Activated T-cell treated with anti-CD3 and anti-CD28 coated beads for 48 hours (primary cell): ENCODE data around the gene LZTS3.
"Not testable (repeated sequence)": the region's sequence is repeated elsewhere in the genome, so short reads cannot be mapped to it uniquely, and the experiment has no call there.

ENCODE experiments used
- DNase-seq: peaks from one replicate; pipeline ENCODE4 v3.0.0-alpha.2; 2020; ENCODE audit warnings: low read depth

Gene LZTS3

DNA sequence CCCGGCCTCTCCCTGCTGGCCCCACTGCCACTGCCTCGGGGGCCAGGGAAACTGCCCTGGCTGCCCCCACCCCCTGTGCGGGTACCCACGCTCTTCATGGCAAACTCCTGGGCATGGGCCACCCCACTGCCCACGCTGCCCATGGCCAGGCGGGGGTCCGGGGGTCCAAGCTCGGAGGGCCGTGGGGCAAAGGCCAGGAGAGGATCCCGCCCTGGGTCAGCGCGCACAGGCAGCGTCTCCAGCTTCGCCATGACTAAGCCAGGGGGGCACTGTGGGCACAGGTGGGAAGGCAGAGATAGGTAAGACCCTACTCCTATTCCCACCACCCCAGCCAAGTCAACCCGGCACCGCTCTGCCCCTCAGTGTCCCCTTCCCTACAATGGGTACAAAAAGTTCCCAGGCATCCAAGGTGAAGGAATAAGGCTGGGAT, 6.4 kb downstream of the LZTS3 start:
- no peak for DNase-seq

DNA sequence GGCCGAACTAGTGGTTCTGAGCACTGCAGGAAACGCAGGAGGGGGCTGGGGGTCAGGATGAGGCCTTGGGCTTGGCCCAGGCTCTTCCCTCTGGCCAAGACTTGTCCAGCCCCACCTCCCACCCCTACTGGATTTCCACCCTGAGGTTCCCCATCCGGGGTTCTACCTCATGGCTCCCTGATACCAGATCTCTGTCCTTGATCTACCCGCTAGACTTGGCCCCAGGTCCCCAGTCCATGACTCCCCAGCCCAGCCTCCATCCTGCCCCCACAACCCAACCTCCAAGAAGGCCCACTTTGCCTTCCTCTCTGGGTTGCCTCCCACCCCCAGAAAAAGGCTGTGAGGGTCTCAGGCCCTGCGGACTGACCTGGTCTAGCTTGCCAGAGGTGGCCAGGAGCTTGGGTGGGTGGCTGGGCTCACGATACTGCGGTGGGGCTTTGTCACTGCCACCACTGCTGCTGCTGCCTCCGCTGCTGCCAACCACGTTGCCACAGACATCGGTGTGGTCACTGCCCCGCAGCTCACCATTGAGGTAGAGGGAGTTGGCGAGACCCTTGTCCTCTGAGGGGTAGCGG, 6.9 kb downstream of the LZTS3 start:
- no peak for DNase-seq

DNA sequence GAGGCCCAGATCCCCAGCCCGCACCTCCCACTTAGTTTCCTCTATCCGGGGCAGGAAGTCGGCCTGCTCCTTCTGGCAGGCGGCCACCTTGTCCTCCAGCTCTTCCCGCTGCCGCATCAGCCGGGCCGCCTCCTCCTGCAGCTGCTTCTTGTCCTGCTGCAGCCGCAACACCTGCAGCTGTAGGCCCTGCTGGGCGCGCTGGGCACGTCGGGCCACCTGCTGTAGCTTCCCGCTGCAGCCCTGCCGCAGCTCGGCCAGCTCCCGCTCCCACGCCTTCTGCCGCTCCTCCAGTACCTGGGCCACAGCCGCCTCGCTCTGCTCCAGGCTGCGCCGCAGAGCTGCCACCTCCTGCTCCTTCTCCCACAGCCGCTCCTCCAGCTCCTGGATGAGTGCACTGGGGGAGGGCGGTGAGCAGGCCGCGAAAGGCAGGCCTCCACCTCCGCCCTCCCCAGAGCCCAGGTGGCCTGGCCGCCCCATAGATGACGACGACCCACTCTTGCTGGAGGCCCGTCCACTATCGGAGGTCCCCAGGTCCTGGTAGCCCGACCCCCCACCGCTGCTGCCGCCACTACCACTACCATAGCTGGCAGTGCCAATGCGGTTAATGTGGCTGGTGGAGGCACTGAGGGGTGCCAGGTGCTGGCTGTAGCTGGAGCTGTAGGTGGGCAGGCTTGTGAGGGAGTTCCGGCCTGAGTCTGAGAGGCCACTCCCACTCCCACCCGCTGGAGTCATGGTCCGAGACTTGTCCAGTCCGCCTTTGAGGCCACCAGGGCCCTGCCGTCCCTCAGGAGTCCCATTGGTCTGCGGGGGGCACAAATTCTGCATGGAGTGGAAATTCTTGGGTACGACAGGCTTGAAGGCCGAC, 7.6 kb downstream of the LZTS3 start:
- no peak for DNase-seq

DNA sequence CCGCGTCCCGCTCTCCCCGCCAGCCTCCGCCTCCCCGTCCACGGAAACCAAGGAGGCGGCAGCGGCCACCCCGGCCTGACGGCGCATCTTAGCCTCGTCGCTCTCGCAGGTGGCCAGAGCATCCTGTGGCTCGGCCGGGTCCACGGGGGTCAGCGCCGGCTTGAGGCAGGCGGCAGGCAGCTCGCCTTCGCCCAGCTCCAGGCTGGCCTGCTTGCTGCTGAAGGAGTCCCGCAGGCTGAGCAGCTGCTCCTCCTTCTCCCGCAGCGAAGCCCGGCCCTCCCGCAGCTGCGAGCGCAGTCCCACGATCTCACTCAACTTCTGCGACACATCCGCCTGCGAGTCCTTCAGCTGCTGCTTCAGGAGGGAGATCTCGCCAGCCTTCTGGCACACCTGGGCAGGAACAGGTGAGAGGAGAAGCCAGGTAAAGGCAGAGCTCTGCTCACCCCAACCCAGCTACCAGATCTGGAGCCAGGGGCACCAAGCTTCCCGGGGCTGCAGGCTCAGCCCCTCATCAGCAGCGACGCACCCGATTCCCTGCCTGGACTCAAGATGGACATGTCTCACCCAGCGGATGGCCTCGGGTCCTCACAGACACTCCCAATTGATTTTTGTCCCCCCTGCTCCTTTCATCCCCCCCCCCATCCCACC, 8.5 kb downstream of the LZTS3 start:
- DNase-seq, result no peak

DNA sequence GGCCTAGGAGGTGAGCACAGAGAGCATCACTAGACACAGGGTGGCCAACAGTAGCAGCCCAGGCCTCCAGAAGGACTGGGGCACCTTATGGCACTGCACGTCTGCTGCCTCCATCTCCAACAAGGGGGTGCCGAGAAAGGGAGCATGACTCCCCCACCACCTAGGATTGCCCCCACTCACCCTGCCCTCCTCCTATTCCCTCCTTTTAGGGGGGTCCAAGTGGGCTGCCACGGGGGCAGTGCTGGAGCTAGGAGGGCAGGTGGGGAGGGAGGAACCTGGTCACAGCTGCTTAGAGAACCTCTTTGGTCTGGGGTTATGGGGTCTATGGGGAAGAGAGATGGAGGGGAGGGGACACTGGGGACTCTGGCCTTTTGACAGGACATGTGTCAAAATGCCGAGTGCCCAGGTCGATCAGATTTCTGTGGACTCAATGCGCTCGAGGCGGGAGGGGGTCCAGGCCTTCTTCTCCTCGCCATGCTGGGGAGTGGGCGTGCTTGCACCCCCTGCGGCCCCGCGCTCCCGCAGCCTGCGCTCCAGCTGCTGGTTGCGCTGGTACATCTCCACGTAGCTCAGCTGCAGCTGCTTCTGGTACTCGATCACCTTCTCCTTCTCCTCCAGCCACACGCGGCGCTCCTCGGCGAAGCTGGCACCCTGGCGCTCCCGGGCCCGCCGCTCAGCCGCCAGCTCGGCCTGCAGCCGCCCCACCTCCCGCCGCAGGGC, 9.1 kb downstream of the LZTS3 start:
- no peak for DNase-seq

DNA sequence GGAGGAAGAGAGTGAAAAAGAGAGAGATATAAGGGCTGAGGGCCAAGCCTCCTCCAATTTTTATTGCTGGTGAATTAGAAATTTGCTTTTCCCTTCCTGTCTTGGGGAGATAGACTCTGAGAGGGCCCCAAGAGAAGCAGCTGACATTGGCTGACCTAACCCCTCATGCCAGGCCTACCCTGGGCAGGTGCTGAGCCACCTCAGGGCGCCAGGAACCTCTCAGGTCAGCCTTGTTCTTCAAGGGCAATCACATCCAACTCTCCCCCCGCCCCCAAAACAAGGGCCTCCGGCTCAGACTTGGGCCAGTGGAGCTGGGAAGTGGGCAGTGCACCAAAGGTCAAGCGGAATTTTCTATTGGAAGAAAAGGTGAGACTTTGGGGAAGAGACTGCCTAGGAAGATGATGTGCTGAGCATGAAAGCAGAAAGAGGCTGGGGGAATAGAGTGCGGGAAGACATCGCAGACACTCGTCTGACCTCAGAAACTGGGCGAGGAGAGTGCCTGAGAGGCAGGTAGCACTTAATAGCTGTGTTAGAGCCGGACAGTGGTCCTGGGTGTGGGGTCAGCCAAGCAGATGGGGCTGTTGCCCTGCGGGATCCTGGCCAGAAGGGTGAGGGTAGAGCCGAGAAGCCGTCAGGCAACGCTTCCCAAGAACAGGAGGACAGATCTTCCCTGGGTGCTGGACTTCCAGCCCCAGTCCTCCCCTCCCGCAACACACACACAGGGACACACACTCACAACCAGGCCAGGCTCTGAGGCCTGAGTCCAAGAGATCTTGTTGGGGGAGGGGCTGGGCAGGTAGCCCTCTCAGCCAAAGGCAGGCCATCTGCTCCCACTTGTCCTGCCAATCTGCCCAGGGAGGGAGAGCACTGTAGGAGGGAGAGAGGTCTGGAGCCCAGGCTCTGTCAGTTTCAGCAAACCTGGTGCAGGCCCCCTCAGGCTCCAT, 10.0 kb downstream of the LZTS3 start:
- no peak for DNase-seq

DNA sequence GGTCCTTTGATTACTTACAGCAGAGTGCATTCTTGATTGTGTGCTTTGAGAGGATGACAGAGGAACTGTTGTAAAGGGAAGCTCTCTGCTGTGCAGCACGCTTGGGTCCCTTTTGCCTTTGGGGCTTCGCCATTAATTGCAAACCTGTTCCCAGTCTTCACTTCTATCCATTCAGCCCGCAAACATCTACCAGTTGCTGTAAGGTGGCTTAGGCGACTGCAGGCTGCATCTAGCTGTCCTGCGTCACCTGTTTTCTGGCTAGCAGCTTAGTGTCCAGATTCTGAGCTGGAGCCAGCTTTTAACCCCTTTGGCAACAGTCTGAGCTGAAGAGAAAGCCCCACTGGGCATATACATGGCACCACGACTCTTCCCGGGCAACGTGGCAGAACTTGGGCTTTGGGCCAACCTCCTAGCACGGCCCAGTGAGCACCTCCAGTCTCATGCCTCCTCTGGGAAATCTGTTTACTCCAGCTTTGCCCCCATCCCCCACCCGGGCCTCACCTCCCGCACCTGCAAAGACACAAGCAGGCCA, 11.2 kb downstream of the LZTS3 start:
- DNase-seq, result no peak

DNA sequence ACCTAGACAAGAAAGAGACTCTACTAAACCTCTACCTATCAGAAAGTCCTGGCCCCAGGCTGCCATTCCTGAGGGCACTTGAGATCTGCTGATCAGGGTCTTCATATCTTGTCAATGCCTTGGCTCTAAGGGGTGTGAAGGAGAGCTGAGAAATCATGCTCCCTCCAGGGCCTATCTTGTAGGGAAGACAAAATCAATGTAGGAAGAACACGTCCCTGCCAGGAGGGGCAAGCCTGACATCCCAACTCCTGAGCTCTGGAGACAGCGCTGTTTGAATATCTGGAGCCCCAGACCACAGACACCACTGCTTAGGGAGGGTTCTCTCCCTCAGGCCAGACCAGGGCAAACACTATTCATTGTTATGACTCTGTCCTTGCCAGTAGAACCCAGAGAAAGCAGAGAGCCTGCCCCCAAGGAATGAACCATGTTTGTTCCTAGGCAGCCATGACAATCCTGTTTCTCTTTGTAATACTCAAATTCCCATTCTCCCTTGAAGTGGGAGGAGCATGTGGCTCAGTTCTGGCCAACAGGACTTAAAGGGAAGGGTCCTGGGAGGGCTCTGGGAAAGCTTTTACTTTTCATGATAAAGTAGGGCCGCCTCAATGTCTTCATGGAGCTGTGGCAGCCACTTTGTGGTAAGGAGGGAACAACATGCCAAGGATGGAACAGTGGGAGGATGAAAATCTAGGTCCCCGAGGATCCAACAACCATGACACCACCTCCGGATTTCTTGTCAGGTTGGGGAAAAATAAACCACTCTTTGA, 11.9 kb downstream of the LZTS3 start:
- no peak for DNase-seq

DNA sequence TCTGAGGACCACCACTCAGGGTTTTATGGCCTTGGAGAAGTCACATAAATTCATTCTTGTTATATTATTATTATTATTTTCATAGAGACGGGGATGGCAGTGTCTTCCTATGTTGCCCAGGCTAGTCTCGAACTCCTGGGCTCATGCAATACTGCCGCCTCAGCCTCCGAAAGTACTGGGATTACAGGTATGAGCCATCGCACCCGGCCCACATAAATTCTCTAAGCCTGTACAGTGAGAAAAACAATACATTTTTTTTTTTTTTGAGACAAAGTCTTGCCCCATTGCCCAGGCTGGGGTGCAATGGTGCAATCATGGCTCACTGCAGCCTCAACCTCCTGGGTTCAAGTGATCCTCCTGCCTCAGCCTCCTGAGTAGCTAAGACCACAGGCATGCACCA, 12.9 kb downstream of the LZTS3 start:
- DNase-seq, result no peak

DNA sequence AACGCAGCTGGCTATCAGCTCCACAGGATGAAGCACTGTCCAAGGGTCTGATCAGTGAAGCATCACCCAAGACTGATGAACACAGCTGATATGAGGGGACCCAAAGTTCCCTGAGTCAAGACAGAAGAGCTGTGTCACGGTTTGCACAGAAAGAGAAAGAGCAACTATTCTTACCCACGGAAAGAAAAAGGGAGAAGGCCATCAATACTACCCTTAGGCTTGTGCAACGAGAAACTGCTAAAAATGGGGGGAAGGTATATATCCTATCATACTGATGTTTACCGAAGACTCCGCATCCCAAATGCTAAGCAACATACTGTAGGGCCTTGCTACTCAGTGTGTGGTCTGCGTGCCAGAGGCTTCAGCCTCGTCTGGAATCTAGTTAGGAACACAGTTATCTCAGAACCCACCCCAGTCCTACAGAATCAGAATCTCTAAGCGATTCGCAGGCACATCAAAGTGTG, 14.3 kb downstream of the LZTS3 start:
- no peak for DNase-seq

DNA sequence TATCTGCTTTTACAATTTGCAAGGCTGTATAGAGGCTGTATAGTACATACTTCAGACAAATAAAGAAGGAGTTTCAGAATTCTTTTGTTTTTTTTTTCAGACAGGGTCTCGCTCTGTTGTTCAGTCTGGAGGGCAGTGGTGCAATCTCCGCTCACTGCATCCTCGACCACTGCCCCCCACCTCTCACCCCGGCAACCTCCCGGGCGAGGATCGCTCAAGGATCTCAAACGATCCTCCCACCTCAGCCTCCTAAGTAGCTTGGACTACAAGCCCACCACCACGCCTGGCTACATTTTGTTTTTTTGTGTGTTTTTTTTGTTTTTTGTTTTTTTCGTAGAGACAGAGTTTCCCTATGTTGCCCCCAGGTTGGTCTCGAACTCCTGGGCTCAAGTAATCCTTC, 15.5 kb downstream of the LZTS3 start:
- no peak for DNase-seq

DNA sequence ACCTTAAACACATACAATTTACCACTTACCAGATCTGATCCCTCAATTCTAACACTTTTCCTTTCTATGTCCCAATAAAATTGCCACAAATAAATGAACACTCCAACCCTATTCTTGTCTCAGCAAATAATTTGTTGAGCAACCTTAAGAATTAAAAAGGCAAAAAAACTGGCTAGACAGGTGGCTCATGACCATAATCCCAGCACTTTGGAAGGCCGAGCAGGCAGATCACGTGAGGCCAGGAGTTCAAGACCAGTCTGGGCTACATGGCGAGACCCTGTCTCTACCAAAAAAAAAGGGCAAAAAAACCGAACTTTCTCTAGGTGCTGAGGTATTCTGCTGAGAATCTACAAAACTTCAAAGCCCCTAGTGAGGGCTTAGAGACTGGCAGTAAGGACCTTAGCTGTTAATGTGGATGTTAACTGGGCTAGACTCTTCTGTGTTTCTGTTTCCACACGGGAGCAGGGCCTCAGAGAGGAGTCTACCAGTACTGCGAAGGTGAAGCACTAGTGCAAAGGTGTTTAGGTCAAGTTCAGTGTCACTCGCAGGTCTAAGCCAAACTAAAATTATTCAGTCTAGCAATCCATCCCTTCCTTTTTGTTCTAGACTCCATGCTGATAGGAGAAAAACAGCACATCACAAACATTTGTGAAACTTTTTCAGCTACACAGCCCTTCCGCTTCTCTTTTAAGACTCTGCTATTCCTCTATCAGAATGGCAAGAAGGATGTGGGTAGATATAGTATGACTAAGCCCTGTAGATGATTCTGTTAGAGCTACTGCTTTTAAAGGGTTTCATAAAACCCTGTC, 16.3 kb downstream of the LZTS3 start:
- no peak for DNase-seq

DNA sequence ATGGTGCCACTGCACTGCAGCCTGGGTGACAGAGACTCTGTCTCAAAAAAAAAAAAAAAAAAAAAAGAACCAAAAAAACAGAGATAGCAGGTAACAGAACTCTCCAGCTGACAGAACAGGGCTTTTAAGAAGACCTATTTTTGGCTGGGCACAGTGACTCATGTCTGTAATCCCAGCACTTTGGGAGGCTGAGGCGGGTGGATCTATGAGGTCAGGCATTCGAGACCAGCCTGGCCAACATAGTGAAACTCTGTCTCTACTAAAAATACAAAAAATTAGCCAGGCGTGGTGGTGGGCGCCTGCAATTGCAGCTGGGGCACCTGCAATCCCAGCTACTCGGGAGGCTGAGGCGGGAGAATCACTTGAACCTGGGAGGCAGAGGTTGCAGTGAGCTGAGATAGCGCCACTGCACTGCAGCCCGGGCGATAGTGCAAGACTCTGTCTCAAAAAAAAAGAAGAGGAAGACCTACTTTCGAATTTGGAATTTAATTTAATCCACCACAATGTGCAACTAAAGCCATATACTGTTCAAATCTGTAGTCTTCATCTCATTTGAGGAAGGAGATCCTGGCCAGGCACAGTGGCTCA, 21.2 kb downstream of the LZTS3 start:
- DNase-seq, result not testable (repeated sequence)

DNA sequence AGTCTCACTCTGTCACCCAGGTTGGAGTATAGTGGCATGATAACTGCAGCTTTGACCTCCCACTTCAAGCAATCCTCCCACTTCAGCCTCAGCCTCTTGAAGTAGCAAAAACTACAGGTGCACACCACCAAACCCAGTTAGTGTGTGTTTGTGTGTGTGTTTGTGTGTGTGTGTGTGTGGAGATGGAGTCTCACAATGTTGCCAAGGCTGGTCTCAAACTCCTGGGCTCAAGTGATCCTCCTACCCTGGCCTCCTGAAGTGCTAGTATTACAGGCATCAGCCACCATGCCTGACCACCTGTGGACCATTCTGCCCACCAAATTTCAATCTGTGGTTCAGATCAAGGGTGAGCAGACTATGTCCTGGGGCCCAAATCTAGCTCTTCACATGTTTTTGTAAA, 22.4 kb downstream of the LZTS3 start:
- DNase-seq, result no peak

DNA sequence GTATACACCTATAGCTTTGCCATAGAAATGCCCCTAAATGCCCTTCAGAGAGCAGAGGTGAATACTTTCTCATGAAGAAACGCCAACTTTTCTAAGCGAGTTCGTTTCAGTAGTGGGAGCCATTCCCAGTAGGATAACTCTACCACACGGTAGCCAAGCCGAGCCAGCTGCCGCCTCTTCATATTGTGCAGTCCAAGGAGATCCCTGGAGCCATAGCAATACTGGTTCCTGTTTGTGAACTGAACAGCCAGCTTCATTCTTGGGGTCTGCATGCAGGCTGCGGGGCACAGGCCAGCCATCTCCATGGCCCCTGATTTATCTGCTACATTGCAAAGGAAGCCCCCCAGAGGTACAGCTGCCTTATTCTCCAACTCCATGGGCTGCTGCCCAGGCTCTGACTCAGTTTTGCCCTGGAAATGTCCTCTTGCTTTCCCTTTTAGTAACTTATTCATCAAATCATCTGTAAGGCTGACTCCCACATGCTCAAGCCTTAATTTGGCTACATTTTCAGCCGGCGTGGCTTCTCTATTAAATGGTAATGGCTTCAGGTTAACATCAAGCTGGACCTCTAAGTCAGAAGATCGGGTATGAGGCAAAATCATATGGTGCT, 26.5 kb downstream of the LZTS3 start:
- no peak for DNase-seq

DNA sequence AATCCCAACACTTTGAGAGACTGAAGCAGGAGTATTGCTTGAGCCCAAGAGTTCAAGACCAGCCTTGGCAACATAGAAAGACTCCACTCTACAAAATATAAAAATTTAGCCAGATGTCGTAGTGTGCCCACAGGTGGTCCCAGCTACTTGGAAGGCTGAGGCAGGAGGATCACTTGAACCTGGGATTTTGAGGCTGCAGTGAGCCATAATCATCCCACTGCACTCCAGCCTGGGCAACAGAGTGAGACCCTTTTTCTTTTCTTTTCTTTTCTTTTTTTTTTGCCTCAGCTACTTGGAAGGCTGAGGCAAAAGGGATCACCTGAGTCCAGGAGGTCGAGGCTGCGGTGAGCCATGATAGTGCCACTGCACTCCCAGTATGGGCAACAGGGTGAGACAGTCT, 31.6 kb downstream of the LZTS3 start:
- DNase-seq, result no peak

DNA sequence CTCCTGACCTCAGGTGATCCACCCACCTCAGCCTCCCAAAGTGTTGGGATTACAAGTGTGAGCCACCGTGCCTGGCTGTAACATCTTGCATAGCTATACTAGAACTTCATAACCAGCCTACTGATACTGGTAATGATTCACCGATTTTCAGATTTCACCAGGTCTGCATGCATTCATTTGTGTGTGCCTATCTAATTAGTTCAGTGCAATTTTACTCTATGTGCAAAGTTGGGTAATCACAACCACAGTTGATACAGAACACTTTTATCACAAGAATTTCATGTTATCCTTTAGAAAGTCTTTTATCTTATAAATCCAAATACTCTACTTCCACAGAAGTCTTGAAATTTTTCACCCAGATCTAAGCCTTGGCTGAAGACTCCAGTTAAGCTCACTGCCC, 35.9 kb downstream of the LZTS3 start:
- DNase-seq, result no peak

DNA sequence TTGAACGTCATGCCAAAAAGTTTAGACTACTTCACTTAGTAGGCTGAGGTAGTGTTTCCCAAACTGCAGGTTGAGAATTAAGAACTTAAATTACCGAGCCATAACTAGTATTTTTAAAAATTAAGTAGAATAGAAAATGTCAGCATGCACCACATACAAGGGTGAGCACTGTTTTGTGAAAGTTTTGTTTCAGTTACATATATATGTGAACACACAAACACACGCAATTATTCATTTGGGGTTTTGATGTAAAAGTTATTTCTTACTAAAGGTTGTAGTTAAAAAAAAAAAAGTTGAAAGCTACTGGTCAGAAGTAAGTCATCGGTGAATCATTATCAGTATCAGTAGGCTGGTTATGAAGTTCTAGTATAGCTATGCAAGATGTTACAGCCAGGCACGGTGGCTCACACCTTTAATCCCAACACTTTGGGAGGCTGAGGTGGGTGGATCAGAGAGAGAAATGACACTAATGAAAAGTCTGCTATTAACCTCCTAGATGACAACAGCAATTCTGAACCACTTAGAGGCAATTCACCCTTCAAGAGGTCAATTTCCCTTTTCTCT, 37.8 kb downstream of the LZTS3 start:
- DNase-seq, result no peak
